ENCODE data around the gene NOL9. TPM values are rescaled to one million over a fixed set of nuclear protein-coding genes. Genes with fewer than 3 reads are reported as not detected.

NOL9 gene
- polyA plus RNA-seq, 10 donors = 11.0 to 23.8 (median 14.6) TPM

GRCh38 chr1:6523566-6523965 is 30.7 kb downstream of the NOL9 start:
- DNase-seq = no peak

- no peak for DNase-seq
Measured at GRCh38 chr1:6521536-6521935, 32.8 kb downstream of the NOL9 start.

- DNase-seq = peak in 2 of 3 donors; percentile 58 to 79
Measured at GRCh38 chr1:6519935-6520671, 34.2 kb downstream of the NOL9 start.

- DNase-seq = peak in 1 of 3 donors; percentile 81
Measured at GRCh38 chr1:6519491-6519934, 34.8 kb downstream of the NOL9 start.

GRCh38 chr1:6517435-6517851 is 36.9 kb downstream of the NOL9 start:
- no peak for DNase-seq

- no peak for DNase-seq
Measured at GRCh38 chr1:6515771-6516170, 38.5 kb downstream of the NOL9 start.

GRCh38 chr1:6513320-6513801 is 41.0 kb downstream of the NOL9 start:
- no peak for DNase-seq

GRCh38 chr1:6512908-6513280 is 41.4 kb downstream of the NOL9 start:
- no peak for DNase-seq

- DNase-seq = no peak
Measured at GRCh38 chr1:6512245-6512907, 41.9 kb downstream of the NOL9 start.

- DNase-seq = no peak
Measured at GRCh38 chr1:6511561-6512244, 42.6 kb downstream of the NOL9 start.

GRCh38 chr1:6511056-6511455 is 43.3 kb downstream of the NOL9 start:
- no peak for DNase-seq

GRCh38 chr1:6510493-6510892 is 43.8 kb downstream of the NOL9 start:
- no peak for DNase-seq

- no peak for DNase-seq
Measured at GRCh38 chr1:6509919-6510291, 44.4 kb downstream of the NOL9 start.

- no peak for DNase-seq
Measured at GRCh38 chr1:6509220-6509918, 44.9 kb downstream of the NOL9 start.

GRCh38 chr1:6508816-6509189 is 45.5 kb downstream of the NOL9 start:
- DNase-seq = no peak

- no peak for DNase-seq
Measured at GRCh38 chr1:6508154-6508815, 46.0 kb downstream of the NOL9 start.

GRCh38 chr1:6507461-6507911 is 46.8 kb downstream of the NOL9 start:
- no peak for DNase-seq

GRCh38 chr1:6507037-6507428 is 47.3 kb downstream of the NOL9 start:
- no peak for DNase-seq

GRCh38 chr1:6506210-6507036 is 47.9 kb downstream of the NOL9 start:
- DNase-seq = no peak

GRCh38 chr1:6505367-6506209 is 48.7 kb downstream of the NOL9 start:
- no peak for DNase-seq

All from muscle of back (tissue), 11 donors.